H1 (cell line): ENCODE results near the gene SYP. TPM values are rescaled to one million over a fixed set of nuclear protein-coding genes. Genes with fewer than 3 reads are reported as not detected.

Experiments used
- ASH2L ChIP-seq: fragments of 200-600, 300-600 bp; sonication (generic); IDR thresholded peaks from one replicate; pipeline ENCODE4 v1.7.1; 2017; ENCODE audit warnings: low read length
- CBX8 ChIP-seq: fragments of 300-800, 300-1000 bp; sonication (generic); IDR thresholded peaks from 2 replicates; pipeline ENCODE4 v1.7.1; 2016; ENCODE audit warnings: low read depth, low read length, borderline replicate concordance
- HDAC2 ChIP-seq, 2 experiments: fragments of 300-600 bp in 1 of 2; sonication (generic) in 1 of 2; IDR thresholded peaks; 2 replicates each; pipeline ENCODE4 v1.6.1; 2011 to 2012; ENCODE audit warnings: low read depth in 2 of 2, low read length in 2 of 2, mild to moderate bottlenecking in 2 of 2, moderate library complexity in 2 of 2, borderline replicate concordance in 1 of 2, inconsistent platforms in 1 of 2
- KDM1A ChIP-seq: fragments of 200-600, 300-600 bp; sonication (generic); IDR thresholded peaks from 2 replicates; pipeline ENCODE4 v1.7.1; 2016; ENCODE audit warnings: mild to moderate bottlenecking, low read length, borderline replicate concordance
- KDM4A ChIP-seq: IDR thresholded peaks from one replicate; pipeline ENCODE4 v1.7.1; 2012; ENCODE audit warnings: low read depth, mild to moderate bottlenecking, moderate library complexity, low read length, inconsistent platforms; ENCODE audit not compliant: severe bottlenecking
- POU5F1 ChIP-seq: IDR thresholded peaks from 2 replicates; pipeline ENCODE4 v1.6.1; 2011; ENCODE audit warnings: low read depth, mild to moderate bottlenecking, low read length, moderate library complexity
- RFX5 ChIP-seq: IDR thresholded peaks from 2 replicates; pipeline ENCODE4 v1.6.1; 2011; ENCODE audit warnings: low read depth, low read length, improper control_type of control experiment, borderline replicate concordance
- SP2 ChIP-seq: IDR thresholded peaks from 2 replicates; pipeline ENCODE4 v1.6.1; 2012; ENCODE audit warnings: mild to moderate bottlenecking, low read length, inconsistent platforms
- TAF1 ChIP-seq: IDR thresholded peaks from 2 replicates; pipeline ENCODE4 v1.6.1; 2011; ENCODE audit warnings: mild to moderate bottlenecking, low read depth, low read length
- polyA plus RNA-seq, 7 experiments: library from polyadenylated mRNA; depleted of rRNA in 3 of 7; stranded (reverse) in 5 of 7; unstranded in 2 of 7; fragments of >200 nt in 5 of 7; fragments of 200-250 nt in 2 of 7; gene quantifications; 1 replicate in 5 of 7; 2 replicates in 1 of 7; 4 replicates in 1 of 7; pipeline versions ENCODE4 v1.2.1 to v1.2.3, GENCODE V29; 2011 to 2013; ENCODE audit warnings: missing spikeins in 2 of 7, mixed read lengths in 2 of 7
- total RNA-seq: library from RNA; stranded (reverse); fragmentation: NEBNext Ultra II Directional; extraction: Animal tissue kit (Norgen Biotek cat#: 25700); gene quantifications from 2 replicates; pipeline ENCODE4 v1.2.1, GENCODE V29; 2021

The SYP gene
- total and polyA plus RNA-seq, 2 of the 8 experiments (the other 6 are each of a cell fraction or from before 2014, with no cell fraction given) = 4.3 to 10.8 TPM

DNA sequence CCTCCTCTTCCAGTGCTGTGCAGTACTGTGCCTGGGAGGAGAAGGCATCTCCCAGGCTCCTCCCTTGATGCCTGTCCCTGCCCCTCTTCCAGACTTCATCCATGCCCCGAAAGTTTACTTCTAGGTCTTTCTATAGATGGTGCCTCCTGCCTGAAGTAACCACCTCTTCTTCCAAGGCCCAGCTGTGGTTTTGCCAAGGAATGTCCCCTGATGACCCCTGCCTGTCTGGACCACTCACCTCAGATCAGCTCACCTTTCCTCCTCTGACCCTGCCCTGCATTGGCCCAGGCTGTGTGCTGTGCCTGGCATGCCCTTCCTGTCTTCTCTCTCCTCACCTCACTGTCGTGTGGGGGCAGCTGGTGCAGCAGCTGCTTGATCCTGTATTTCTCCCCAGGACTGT, 20.6 kb downstream of the SYP start (continued):
- TF ChIP-seq KDM1A (no peak), POU5F1 (no peak), CBX8 (no peak), HDAC2 (IDR thresholded peaks at IDR 0.05; ENCODE audit: borderline replicate concordance in 1 of 2, low read depth in 2 of 2, low read length in 2 of 2) (no peak), ASH2L (no peak), TAF1 (no peak), KDM4A (no peak), SP2 (no peak), RFX5 (no peak)
